HG03520 (cell line): ENCODE data around the gene ELOA2.
"Not testable (repeated sequence)": the region's sequence is repeated elsewhere in the genome, so short reads cannot be mapped to it uniquely, and the experiment has no call there.

ENCODE experiments used
- ATAC-seq: cut with Tn5 transposase; IDR thresholded peaks from one replicate; pipeline ENCODE4 v1.9.1; 2021; ENCODE audit warnings: mild to moderate bottlenecking, moderate library complexity; ENCODE audit not compliant: unreplicated experiment

Gene ELOA2

GRCh38 chr18:47035156-47035671 is at the start of gene ELOA2:
Gene ELOA2 (minus strand): TSS chr18:47035621. CDS start chr18:47035264, 357 bp downstream.
- no peak for ATAC-seq

DNA sequence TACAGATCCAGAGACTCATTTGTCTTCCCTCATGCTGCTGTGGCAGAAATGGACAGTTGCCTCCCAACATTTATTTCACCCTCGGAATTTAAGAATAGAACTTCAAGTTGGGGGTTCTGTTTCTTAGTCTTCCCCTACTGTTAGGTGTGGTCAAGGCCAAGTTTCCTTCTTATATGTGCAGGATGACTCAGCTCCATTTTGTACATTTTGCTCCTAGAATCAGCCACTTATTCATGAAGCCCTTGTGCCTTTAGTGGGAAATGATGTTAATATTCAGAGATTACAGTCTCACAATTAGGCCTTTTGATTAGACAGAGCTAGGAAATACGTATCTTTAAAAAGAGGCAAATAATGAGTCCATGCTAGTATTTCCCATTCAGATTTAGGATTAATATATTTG is 46.2 kb upstream of the ELOA2 start:
- ATAC-seq, result no peak

DNA sequence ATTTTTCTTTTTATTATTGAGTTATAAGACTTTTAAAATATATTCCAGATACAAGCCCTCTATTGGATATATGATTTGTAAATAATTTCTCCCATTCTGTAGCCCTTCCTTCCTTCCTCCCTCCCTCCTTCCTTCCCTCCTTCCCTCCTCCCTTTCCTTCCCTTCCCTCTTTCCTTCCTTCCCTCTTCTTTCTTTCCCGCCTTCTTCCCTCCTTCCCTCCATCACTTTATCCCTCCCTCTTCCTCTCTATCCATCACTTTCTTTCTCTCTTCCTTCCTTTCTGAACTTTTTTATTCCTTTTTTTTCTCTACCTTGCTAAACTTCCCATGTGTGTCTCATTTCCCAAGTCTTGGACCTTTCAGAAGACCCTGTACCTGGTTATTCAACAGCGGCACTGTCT is 45.5 kb upstream of the ELOA2 start:
- no peak for ATAC-seq

DNA sequence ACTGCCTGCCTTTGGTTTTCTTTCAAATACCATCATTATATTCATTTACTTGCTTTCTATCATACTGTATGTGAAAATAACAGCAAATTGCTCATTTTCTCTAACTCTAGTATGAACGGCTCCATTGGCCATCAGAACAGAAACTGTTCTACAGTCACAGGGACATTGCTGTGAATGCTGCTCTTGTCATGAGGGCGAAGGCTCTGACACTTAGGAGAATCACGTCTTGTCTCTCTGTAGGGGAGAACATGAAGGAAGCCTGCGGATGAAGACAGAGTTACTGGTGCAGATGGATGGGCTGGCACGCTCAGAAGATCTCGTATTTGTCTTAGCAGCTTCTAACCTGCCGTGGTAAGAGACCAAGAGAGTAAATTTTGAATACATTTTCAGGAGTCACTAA is 41.7 kb upstream of the ELOA2 start:
- ATAC-seq, result no peak

DNA sequence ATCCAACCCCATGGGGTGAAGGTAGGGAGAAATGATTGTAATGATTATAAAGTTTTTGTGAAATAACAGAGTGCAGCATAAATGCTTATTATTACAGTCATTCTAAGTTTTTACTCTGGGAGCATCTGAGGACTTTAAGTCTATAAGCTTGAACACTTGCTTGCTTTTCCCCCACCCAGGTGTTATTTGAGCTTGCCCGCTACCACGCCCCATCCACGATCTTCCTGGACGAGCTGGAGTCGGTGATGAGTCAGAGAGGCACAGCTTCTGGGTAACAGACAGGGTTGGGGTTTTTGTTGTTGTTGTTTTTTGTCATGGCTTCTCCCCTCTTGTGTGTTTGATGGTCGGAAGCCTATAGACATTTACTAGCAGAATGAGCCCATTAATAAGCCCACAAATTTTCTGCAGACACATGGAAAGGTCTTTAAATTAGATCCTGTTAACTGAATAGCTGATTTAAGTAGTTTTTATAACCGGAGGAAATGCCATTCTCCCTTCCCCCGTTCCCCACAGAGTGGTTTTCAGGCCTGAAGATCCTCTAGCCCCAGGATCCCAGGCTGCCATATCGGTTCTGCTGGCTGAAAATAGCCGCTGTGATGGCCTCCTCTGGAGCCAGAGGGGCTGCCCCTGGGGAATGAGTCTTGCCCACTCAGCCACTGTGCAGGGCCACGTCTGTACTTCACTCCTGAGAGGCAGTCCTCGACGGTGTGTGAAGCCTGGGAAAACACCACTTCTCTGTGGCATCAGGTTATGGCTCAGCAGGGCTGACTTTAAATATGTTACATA is 39.9 kb upstream of the ELOA2 start:
- no peak for ATAC-seq

DNA sequence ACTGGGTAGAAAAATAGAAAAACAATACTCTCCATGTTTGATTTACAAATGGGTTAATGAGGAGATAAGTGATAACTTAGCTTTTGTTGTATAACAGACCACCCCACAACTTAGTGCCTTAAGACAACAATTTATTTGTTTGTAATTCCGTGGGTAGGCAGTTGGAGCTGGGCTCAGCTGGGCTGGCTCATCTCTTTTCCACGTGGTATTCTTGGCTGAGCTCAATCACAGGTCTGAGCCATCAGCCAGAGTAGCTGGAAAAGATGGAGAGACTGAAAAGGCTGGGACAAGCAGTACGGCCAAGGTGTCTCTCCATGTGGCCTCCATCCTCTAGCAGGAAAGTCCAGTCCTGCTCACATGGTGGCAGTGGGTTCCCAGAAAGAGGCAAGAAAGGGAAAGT is 32.2 kb upstream of the ELOA2 start:
- no peak for ATAC-seq

- no peak for ATAC-seq
Measured at GRCh38 chr18:47063096-47063495, 27.7 kb upstream of the ELOA2 start.

GRCh38 chr18:47062471-47062870 is 27.1 kb upstream of the ELOA2 start:
- ATAC-seq, result no peak

- no peak for ATAC-seq
Measured at GRCh38 chr18:47054369-47054768, 18.9 kb upstream of the ELOA2 start.

GRCh38 chr18:47050468-47050867 is 15.0 kb upstream of the ELOA2 start:
- ATAC-seq, result no peak

GRCh38 chr18:47040982-47041381 is 5.6 kb upstream of the ELOA2 start:
- no peak for ATAC-seq

- no peak for ATAC-seq
Measured at GRCh38 chr18:47036927-47037578, 1.6 kb upstream of the ELOA2 start.

GRCh38 chr18:47036298-47036874 is 965 bp upstream of the ELOA2 start:
- ATAC-seq, result no peak

DNA sequence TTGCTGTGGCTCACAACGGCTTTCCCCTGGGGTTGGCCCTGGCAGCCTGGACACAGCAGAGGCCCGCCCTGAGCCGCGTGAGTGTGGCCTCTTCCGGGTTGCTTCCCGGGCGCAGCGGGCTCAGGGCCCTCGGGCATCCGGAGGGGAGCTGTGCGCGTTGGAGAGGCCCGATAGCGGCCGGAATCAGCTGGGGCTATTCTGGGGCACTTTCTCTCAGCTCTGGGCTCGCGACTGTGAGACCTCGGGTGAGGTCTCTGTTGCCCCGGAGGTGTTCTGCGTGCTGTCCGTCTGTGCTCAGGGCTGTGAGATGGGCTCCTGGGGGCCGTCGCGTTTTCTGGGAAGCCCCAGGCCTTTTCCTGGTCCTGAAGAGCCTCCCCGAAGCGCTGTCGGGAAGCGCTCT is 830 bp downstream of the ELOA2 start:
- ATAC-seq, result not testable (repeated sequence)

DNA sequence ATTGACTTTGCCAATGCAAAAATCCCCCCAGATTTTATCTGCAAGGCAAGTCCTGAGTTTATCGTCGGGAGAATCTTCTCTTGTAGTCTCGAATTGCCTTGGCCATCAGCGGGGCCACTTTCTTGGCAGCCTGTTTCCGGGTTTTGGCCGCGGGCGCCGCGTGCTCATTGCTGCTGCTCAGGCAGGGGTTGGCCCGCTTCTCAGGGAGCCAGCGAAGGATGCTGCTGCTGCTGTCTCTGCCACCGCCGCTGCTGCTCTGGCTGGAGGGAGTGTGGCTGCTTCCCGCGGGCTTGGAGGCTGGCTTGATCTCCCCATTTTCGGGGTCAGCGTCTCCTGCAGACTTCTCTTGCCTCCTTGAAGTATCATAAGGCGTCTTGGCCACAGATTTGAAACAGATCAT is 2.5 kb downstream of the ELOA2 start:
- no peak for ATAC-seq

DNA sequence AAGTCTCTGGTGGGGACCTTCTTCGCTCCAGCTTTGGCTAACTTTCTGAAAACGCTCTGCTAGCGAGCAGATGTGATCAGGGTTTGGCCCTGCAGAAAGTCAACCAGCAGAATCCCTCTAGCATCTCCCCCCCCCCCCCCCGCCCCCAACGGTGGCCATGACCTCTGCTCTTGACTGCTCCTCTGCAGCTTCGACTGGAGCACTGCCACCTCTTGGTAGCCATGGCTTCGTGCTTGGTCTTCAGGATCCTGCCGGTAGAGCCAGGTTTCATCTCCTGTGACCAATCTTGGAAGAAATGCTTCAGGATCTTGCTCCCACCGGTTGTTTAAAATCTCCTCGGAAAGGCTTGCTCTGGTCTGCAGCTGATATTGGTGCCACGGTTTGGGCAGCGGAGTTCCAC is 4.5 kb downstream of the ELOA2 start:
- not testable (repeated sequence) for ATAC-seq

DNA sequence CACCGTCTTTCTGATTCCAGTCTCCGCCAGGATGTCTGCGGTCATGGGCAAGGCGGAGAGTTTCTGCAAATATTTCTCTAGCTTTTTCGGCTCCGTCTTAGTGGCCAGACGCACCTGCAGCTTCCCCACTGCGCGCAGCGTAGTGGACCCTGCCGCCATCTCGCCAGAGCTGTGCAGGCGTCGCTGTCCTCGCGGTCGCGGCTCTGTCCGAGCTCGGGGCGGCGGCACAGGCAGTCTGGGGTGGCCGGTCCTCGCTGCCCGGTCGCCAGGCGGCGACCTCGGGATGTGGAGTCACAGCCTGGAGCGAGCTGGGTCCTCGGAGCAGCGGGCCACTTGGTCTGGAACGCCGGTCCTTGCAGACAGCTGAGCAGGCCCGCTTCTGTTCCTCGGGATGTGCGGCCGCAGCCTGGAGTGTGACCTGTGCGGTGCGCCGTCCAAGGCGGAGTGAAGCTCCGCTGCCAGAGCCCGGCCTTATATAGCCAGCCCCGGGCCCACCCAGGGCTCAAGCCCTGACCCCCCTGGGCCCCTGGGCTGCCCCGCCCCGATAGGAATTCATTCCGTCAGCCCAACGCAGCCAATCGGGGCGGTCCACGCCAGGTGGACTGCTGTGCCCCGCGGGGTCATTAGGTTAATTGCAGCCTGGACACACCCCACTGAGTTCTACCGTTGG is 5.6 kb downstream of the ELOA2 start:
- not testable (repeated sequence) for ATAC-seq

DNA sequence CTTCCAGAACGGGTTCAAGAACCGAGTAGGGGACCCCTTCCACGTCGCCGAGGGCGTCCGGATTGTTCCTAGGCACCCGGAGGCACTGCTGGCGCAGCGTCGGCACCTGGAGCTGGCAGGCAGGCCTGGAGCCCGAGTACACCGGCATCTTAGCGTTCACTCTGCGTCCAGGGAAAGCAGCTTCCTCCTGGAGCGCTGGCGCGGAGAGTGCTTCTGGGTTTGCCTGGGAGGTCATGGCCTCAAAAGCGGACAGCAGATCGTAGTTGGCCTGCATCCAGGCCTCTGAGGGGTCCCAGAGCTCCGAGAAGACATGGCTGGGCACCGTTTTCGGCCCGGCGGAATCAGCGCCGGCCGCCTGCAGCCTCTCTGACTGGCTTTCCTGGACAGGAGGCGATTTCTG is 6.7 kb downstream of the ELOA2 start:
- ATAC-seq, result not testable (repeated sequence)

DNA sequence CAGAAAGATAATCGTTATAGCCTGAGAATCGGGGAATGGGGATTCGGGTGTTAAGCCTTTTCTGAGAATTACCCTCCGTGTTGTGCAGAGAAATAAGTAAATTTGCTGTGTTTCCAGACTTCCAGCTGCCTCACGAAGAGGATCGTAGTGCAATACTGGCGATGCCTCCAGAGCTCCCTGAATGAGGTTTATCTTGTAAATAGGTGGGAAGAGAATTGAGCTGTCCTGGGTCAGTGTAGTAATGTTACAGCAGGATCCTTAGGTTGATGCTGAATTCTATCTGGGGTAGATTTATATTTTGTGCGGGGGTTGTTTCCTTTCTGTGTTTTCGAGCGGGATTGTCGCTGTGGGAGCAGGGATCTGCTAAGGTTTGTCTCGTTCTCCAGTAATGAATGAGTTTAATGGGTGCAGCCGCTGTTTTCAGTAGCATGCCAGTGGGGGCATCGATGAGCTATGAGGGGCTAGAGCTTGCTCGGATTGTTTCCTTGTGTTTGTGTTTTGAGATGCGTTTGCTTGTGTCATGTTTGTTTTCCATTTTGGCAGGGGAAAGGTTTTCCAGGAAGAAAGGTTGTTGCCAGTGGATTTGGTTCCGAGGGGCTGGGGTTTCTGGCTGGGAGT is 9.8 kb downstream of the ELOA2 start:
- ATAC-seq, result not testable (repeated sequence)

DNA sequence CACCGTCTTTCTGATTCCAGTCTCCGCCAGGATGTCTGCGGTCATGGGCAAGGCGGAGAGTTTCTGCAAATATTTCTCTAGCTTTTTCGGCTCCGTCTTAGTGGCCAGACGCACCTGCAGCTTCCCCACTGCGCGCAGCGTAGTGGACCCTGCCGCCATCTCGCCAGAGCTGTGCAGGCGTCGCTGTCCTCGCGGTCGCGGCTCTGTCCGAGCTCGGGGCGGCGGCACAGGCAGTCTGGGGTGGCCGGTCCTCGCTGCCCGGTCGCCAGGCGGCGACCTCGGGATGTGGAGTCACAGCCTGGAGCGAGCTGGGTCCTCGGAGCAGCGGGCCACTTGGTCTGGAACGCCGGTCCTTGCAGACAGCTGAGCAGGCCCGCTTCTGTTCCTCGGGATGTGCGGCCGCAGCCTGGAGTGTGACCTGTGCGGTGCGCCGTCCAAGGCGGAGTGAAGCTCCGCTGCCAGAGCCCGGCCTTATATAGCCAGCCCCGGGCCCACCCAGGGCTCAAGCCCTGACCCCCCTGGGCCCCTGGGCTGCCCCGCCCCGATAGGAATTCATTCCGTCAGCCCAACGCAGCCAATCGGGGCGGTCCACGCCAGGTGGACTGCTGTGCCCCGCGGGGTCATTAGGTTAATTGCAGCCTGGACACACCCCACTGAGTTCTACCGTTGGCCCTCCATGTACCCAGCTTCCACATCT is 11.5 kb downstream of the ELOA2 start:
- ATAC-seq, result not testable (repeated sequence)
